Loucy (cell line): ENCODE data around the gene TAAR6.

ENCODE experiments used
- CTCF ChIP-seq: fragments of 200-600 bp; sonication (generic); conservative IDR thresholded peaks from 2 replicates; pipeline ENCODE4 v1.5.1; 2014; ENCODE audit warnings: mild to moderate bottlenecking, antibody characterized with exemption, low read length
- EZH2phosphoT487 ChIP-seq: fragments of 200-600 bp; IDR thresholded peaks from 2 replicates; pipeline ENCODE4 v1.6.1; 2018; ENCODE audit warnings: antibody characterized with exemption, mild to moderate bottlenecking, moderate library complexity, borderline replicate concordance

- TF ChIP-seq CTCF (no peak), EZH2phosphoT487 (no peak)
Observed at GRCh38 chr6:132570221-132570777, at the start of gene TAAR6.
